ENCODE measurements around the gene PRKCD. TPM values are rescaled to one million over a fixed set of nuclear protein-coding genes. Genes with fewer than 3 reads are reported as not detected.

The PRKCD gene
- total RNA-seq, 1 experiment from 2014 or later = 19.2 TPM

DNA sequence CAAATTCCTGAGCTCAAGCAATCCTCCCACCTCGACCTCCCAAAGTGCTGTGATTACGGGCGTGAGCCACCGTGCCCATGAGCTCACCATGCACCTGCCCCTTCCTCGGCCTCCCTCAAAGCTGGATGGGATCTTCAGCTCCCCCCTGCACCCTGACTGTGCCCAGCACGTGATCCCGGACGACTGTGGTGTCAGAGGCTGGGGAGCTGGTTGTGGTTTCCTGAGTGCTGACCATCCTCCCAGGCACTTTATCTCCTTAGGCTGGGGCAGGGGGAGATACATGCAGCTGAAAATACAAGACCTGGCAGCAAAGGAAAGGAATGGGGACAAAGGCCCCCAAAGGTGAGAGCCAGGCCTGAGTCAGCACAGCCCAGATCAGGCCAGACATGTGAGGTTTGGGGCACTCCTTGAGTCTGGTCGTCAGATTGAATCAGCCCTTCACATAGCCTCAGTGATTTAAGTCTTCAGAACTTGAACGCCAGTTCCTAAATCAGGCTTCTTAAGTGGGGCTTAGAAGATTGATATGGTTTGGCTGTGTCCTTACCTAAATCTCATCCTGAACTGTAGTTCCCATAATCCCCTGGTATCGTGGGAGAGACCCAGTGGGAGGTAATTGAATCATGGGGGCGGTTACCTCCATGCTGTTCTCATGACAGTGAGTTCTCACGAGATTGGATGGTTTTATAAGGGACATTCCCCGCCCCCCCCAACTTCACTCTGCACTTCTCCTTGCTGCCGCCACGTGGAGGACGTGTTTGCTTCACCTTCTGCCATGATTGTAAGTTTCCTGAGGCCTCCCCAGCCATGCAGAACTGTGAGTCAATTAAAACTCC is 35.8 kb downstream of the PRKCD start:
- H3K27ac Mint-ChIP-seq = no peak overlapping the region
- peak; percentile 62 for DNase-seq (ENCODE audit: low spot score)

DNA sequence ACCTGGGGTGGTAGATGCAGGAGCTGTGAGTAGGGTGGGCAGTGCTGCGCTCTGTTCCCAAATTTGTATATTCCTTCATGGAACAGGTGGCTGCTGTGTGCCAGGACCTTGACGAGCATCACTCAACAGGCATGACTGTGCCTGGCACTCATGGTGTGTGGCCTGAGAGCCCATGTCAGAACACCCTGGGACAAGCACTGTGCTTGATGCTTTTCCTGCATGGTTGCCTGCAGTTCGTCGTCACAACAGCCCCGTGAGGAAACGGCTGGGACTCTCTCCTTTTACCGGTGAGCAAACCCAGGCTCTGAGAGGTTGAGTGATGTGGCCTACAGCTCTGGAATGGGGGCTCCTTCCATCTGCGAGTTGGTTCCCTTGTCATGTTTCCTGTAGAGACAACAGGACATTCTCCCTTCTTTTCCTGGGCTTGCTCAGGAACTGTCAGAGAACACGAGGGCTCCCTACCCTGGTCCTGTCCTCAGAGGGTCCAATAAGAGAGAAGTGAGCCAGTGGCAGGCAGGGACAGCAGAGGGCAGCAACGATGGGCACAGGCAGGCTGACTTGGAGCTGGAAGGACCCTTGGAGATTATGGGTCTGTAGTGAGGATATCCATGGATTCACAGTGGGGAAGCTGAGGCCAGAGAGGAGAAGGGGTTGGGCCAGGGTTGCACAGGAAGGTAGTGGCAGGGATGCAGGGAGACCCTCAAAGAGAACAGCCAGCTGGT is 37.4 kb downstream of the PRKCD start:
- no peak overlapping the region for H3K27ac Mint-ChIP-seq
- peaks cover 21% of the 10 kb centered on the region for H3K4me1 Mint-ChIP-seq
- H3K4me3 Mint-ChIP-seq = no peak overlapping the region
- H3K27me3 Mint-ChIP-seq (ENCODE audit: low read depth) = peaks cover 10% of the 10 kb centered on the region; the same call in 1 of the 2 replicates
- ATAC-seq (peak; percentile 23), DNase-seq (ENCODE audit: low spot score) (no peak)
- H3K9me3 Mint-ChIP-seq = peaks cover 4% of the 10 kb centered on the region; the same call in 1 of the 2 replicates
- ChIA-PET POLR2A (no interaction called here), CTCF (interaction anchor here (0.5 to 1.3 kb wide), 10 partner anchors 22 to 302 kb away, joined by 3 to 8 read pairs (median 3); partner anchors contain the start of gene PRKCD)
- no peaks in the 10 kb centered on the region for H3K36me3 Mint-ChIP-seq
- TF ChIP-seq ESRRA (CRISPR knock-in tag; IDR thresholded peaks at IDR 0.05; ENCODE audit: borderline replicate concordance) = no peak
- TF ChIP-seq, protein P1, sequence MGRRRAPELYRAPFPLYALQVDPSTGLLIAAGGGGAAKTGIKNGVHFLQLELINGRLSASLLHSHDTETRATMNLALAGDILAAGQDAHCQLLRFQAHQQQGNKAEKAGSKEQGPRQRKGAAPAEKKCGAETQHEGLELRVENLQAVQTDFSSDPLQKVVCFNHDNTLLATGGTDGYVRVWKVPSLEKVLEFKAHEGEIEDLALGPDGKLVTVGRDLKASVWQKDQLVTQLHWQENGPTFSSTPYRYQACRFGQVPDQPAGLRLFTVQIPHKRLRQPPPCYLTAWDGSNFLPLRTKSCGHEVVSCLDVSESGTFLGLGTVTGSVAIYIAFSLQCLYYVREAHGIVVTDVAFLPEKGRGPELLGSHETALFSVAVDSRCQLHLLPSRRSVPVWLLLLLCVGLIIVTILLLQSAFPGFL (CRISPR knock-in tag; IDR thresholded peaks at IDR 0.05; ENCODE audit: borderline replicate concordance) = no peak
- TF ChIP-seq, protein P2, sequence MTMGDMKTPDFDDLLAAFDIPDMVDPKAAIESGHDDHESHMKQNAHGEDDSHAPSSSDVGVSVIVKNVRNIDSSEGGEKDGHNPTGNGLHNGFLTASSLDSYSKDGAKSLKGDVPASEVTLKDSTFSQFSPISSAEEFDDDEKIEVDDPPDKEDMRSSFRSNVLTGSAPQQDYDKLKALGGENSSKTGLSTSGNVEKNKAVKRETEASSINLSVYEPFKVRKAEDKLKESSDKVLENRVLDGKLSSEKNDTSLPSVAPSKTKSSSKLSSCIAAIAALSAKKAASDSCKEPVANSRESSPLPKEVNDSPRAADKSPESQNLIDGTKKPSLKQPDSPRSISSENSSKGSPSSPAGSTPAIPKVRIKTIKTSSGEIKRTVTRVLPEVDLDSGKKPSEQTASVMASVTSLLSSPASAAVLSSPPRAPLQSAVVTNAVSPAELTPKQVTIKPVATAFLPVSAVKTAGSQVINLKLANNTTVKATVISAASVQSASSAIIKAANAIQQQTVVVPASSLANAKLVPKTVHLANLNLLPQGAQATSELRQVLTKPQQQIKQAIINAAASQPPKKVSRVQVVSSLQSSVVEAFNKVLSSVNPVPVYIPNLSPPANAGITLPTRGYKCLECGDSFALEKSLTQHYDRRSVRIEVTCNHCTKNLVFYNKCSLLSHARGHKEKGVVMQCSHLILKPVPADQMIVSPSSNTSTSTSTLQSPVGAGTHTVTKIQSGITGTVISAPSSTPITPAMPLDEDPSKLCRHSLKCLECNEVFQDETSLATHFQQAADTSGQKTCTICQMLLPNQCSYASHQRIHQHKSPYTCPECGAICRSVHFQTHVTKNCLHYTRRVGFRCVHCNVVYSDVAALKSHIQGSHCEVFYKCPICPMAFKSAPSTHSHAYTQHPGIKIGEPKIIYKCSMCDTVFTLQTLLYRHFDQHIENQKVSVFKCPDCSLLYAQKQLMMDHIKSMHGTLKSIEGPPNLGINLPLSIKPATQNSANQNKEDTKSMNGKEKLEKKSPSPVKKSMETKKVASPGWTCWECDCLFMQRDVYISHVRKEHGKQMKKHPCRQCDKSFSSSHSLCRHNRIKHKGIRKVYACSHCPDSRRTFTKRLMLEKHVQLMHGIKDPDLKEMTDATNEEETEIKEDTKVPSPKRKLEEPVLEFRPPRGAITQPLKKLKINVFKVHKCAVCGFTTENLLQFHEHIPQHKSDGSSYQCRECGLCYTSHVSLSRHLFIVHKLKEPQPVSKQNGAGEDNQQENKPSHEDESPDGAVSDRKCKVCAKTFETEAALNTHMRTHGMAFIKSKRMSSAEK (CRISPR knock-in tag; IDR thresholded peaks at IDR 0.05; ENCODE audit: borderline replicate concordance) = no peak
- no peak for TF ChIP-seq NFE2L1 (CRISPR knock-in tag; IDR thresholded peaks at IDR 0.05)
- TF ChIP-seq, protein P3, sequence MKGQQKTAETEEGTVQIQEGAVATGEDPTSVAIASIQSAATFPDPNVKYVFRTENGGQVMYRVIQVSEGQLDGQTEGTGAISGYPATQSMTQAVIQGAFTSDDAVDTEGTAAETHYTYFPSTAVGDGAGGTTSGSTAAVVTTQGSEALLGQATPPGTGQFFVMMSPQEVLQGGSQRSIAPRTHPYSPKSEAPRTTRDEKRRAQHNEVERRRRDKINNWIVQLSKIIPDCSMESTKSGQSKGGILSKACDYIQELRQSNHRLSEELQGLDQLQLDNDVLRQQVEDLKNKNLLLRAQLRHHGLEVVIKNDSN (CRISPR knock-in tag; IDR thresholded peaks at IDR 0.05) = no peak

More for the DNA sequence above, 35.8 kb downstream of the PRKCD start:
- no peaks in the 10 kb centered on the region for H3K36me3 Mint-ChIP-seq
- ATAC-seq = no peak
- ChIA-PET POLR2A (interaction anchor here (0.5 to 2.7 kb wide), 4 partner anchors 36 to 89 kb away, joined by 3 to 7 read pairs (median 4); partner anchors contain the start of gene PRKCD), CTCF (interaction anchor here (0.6 to 3.2 kb wide), 27 partner anchors 9 to 351 kb away, joined by 3 to 48 read pairs (median 5); partner anchors contain the start of genes DCP1A, PRKCD and RFT1)
- TF ChIP-seq ELF4 (CRISPR knock-in tag; IDR thresholded peaks at IDR 0.05; ENCODE audit: low read depth) (no peak), ZNF423 (CRISPR knock-in tag; IDR thresholded peaks at IDR 0.05) (no peak), ZNF671 (CRISPR knock-in tag; IDR thresholded peaks at IDR 0.05) (no peak)
- TF ChIP-seq, protein P4, sequence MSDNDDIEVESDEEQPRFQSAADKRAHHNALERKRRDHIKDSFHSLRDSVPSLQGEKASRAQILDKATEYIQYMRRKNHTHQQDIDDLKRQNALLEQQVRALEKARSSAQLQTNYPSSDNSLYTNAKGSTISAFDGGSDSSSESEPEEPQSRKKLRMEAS (CRISPR knock-in tag; IDR thresholded peaks at IDR 0.05) = 0 out of 2 replicates have a peak, but pooled peaks have one; percentile 27
- TF ChIP-seq, protein P5, sequence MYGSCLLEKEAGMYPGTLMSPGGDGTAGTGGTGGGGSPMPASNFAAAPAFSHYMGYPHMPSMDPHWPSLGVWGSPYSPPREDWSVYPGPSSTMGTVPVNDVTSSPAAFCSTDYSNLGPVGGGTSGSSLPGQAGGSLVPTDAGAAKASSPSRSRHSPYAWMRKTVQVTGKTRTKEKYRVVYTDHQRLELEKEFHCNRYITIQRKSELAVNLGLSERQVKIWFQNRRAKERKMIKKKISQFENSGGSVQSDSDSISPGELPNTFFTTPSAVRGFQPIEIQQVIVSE (CRISPR knock-in tag; IDR thresholded peaks at IDR 0.05; ENCODE audit: borderline replicate concordance) = no peak
- TF ChIP-seq, protein P6, sequence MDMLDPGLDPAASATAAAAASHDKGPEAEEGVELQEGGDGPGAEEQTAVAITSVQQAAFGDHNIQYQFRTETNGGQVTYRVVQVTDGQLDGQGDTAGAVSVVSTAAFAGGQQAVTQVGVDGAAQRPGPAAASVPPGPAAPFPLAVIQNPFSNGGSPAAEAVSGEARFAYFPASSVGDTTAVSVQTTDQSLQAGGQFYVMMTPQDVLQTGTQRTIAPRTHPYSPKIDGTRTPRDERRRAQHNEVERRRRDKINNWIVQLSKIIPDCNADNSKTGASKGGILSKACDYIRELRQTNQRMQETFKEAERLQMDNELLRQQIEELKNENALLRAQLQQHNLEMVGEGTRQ (CRISPR knock-in tag; IDR thresholded peaks at IDR 0.05) = peak; percentile 68
- TF ChIP-seq, protein P7, sequence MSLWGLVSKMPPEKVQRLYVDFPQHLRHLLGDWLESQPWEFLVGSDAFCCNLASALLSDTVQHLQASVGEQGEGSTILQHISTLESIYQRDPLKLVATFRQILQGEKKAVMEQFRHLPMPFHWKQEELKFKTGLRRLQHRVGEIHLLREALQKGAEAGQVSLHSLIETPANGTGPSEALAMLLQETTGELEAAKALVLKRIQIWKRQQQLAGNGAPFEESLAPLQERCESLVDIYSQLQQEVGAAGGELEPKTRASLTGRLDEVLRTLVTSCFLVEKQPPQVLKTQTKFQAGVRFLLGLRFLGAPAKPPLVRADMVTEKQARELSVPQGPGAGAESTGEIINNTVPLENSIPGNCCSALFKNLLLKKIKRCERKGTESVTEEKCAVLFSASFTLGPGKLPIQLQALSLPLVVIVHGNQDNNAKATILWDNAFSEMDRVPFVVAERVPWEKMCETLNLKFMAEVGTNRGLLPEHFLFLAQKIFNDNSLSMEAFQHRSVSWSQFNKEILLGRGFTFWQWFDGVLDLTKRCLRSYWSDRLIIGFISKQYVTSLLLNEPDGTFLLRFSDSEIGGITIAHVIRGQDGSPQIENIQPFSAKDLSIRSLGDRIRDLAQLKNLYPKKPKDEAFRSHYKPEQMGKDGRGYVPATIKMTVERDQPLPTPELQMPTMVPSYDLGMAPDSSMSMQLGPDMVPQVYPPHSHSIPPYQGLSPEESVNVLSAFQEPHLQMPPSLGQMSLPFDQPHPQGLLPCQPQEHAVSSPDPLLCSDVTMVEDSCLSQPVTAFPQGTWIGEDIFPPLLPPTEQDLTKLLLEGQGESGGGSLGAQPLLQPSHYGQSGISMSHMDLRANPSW (CRISPR knock-in tag; conservative IDR thresholded peaks at IDR 0.05; ENCODE audit: low read depth) = no peak
- TF ChIP-seq, protein P8, sequence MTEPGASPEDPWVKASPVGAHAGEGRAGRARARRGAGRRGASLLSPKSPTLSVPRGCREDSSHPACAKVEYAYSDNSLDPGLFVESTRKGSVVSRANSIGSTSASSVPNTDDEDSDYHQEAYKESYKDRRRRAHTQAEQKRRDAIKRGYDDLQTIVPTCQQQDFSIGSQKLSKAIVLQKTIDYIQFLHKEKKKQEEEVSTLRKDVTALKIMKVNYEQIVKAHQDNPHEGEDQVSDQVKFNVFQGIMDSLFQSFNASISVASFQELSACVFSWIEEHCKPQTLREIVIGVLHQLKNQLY (CRISPR knock-in tag; IDR thresholded peaks at IDR 0.05) = no peak
- TF ChIP-seq, protein P3 (CRISPR knock-in tag; IDR thresholded peaks at IDR 0.05) = peak; percentile 51; the same call in 1 of the 2 replicates
- TF ChIP-seq, protein P9, sequence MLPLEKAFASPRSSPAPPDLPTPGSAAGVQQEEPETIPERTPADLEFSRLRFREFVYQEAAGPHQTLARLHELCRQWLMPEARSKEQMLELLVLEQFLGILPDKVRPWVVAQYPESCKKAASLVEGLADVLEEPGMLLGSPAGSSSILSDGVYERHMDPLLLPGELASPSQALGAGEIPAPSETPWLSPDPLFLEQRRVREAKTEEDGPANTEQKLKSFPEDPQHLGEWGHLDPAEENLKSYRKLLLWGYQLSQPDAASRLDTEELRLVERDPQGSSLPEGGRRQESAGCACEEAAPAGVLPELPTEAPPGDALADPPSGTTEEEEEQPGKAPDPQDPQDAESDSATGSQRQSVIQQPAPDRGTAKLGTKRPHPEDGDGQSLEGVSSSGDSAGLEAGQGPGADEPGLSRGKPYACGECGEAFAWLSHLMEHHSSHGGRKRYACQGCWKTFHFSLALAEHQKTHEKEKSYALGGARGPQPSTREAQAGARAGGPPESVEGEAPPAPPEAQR (CRISPR knock-in tag; IDR thresholded peaks at IDR 0.05) = no peak
- peaks cover 10% of the 10 kb centered on the region; the same call in 1 of the 2 replicates for H3K27me3 Mint-ChIP-seq (ENCODE audit: low read depth)
- peaks cover 4% of the 10 kb centered on the region; the same call in 1 of the 2 replicates for H3K9me3 Mint-ChIP-seq
- no peak overlapping the region for H3K4me3 Mint-ChIP-seq
- H3K4me1 Mint-ChIP-seq = peaks cover 27% of the 10 kb centered on the region
